ENCODE measurements around the gene SCLT1. TPM values are rescaled to one million over a fixed set of nuclear protein-coding genes. Genes with fewer than 3 reads are reported as not detected.

Gene SCLT1
- polyA plus RNA-seq, 1 of the 3 experiments (the other 2 are of a cell fraction): 2.2 TPM

DNA sequence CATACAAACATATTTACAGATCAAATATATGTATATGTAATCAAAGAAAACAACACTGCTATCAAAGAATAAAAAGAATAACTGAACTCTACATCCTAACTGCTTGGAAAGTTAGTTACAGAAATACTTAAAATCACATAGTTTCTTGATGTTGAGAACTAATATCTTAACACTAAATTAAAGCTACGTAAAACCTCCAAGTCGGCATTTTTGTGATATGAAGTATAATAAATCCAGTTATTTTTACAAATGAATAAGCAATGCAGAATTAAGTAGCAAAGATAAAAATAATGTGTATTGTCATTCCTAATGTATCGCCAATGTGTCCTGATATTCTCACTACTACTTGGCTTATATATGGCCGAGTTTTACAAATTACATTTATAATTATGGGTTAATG, 215.4 kb downstream of the SCLT1 start (continued):
- TF ChIP-seq, protein P1, sequence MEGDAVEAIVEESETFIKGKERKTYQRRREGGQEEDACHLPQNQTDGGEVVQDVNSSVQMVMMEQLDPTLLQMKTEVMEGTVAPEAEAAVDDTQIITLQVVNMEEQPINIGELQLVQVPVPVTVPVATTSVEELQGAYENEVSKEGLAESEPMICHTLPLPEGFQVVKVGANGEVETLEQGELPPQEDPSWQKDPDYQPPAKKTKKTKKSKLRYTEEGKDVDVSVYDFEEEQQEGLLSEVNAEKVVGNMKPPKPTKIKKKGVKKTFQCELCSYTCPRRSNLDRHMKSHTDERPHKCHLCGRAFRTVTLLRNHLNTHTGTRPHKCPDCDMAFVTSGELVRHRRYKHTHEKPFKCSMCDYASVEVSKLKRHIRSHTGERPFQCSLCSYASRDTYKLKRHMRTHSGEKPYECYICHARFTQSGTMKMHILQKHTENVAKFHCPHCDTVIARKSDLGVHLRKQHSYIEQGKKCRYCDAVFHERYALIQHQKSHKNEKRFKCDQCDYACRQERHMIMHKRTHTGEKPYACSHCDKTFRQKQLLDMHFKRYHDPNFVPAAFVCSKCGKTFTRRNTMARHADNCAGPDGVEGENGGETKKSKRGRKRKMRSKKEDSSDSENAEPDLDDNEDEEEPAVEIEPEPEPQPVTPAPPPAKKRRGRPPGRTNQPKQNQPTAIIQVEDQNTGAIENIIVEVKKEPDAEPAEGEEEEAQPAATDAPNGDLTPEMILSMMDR (IDR thresholded peaks at IDR 0.05): no peak

DNA sequence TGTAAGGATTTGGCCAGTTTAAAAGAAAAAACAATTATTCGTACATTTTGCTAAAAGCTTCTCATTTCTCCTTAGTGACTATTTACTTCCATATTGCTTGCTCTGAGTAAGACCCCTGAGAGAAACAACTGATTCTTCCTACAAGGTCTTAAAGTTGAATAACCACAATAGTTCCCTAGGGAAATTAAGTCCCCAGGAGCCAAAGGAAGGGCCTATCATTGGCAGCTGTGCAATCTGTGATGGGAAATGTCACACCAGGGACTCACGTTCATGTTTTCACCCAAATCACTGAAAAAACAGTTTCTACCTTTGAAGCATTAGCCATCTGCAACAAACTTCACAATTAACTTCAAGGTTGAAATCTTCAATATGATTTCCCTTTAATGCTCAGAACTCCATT, 217.1 kb downstream of the SCLT1 start:
- H3K9me3 ChIP-seq: no peaks in the 10 kb centered on the region
- CTCF ChIA-PET: interaction anchor here (1.0 kb wide), 1 partner anchor 10 kb away, joined by 3 read pairs; no protein-coding TSS in a partner anchor
- H3K4me2 ChIP-seq: no peak overlapping the region
- no peaks in the 10 kb centered on the region for H3K27me3 ChIP-seq (ENCODE audit: insufficient read depth)
- 98% methylated on average over 2 of the region's 2 CpGs for WGBS (ENCODE audit: low lambda C conversion rate)
- no peak overlapping the region for H3K9ac ChIP-seq
- H2AFZ ChIP-seq (ENCODE audit: low read depth): no peak overlapping the region
- no peaks in the 10 kb centered on the region for H3K79me2 ChIP-seq (ENCODE audit: insufficient read depth)
- H3K27ac ChIP-seq (ENCODE audit: low read depth in 2 of 2, low read length in 1 of 2): no peak overlapping the region
- H3F3A ChIP-seq (replicated peaks; ENCODE audit: insufficient read depth): peaks cover 7% of the 10 kb centered on the region
- peaks cover 20 to 49% of the 10 kb centered on the region in 2 experiments for H3K36me3 ChIP-seq (replicated peaks in 1 of 2; ENCODE audit: control insufficient read depth in 1 of 2, insufficient read depth in 2 of 2, low read length in 1 of 2)
- no peaks in the 10 kb centered on the region for H4K20me1 ChIP-seq (ENCODE audit: insufficient read depth)
- no peaks in the 10 kb centered on the region for H3K9me2 ChIP-seq
- no peak overlapping the region for H3K4me3 ChIP-seq (ENCODE audit: low read depth in 2 of 2, low read length in 1 of 2)
- H3K4me1 ChIP-seq (ENCODE audit: control insufficient read depth in 1 of 2, insufficient read depth in 2 of 2, low read depth in 1 of 2, low read length in 1 of 2): no peaks in the 10 kb centered on the region; a peak in 2 of 4 replicates
- POLR2A ChIA-PET: no interaction called here
- no peak for DNase-seq
- no peak for TF ChIP-seq FOXM1 (IDR thresholded peaks at IDR 0.05; ENCODE audit: low read depth)
- no peak for TF ChIP-seq TCF12 (IDR thresholded peaks at IDR 0.05)
- no peak for TF ChIP-seq TAF1 (IDR thresholded peaks at IDR 0.05; ENCODE audit: borderline replicate concordance, low read depth, low read length)
- TF ChIP-seq, protein P2, sequence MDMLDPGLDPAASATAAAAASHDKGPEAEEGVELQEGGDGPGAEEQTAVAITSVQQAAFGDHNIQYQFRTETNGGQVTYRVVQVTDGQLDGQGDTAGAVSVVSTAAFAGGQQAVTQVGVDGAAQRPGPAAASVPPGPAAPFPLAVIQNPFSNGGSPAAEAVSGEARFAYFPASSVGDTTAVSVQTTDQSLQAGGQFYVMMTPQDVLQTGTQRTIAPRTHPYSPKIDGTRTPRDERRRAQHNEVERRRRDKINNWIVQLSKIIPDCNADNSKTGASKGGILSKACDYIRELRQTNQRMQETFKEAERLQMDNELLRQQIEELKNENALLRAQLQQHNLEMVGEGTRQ (IDR thresholded peaks at IDR 0.05; ENCODE audit: borderline replicate concordance, low read depth, low read length): no peak
- TF ChIP-seq RAD21 (IDR thresholded peaks at IDR 0.05; ENCODE audit: low read length): no peak
- no peak for TF ChIP-seq CHD2 (IDR thresholded peaks at IDR 0.05; ENCODE audit: low read length, partially characterized antibody)
- TF ChIP-seq, protein P3, sequence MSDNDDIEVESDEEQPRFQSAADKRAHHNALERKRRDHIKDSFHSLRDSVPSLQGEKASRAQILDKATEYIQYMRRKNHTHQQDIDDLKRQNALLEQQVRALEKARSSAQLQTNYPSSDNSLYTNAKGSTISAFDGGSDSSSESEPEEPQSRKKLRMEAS (IDR thresholded peaks at IDR 0.05; ENCODE audit: low read depth): no peak
- TF ChIP-seq EZH2phosphoT487 (IDR thresholded peaks at IDR 0.05; ENCODE audit: borderline replicate concordance, low read depth): no peak
- TF ChIP-seq GABPA (IDR thresholded peaks at IDR 0.05; ENCODE audit: low read depth): no peak
- TF ChIP-seq, protein P4, sequence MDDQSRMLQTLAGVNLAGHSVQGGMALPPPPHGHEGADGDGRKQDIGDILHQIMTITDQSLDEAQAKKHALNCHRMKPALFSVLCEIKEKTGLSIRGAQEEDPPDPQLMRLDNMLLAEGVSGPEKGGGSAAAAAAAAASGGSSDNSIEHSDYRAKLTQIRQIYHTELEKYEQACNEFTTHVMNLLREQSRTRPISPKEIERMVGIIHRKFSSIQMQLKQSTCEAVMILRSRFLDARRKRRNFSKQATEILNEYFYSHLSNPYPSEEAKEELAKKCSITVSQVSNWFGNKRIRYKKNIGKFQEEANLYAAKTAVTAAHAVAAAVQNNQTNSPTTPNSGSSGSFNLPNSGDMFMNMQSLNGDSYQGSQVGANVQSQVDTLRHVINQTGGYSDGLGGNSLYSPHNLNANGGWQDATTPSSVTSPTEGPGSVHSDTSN (IDR thresholded peaks at IDR 0.05): no peak
- no peak for TF ChIP-seq FOSL2 (IDR thresholded peaks at IDR 0.05; ENCODE audit: borderline replicate concordance, low read depth)
- TF ChIP-seq TEAD4 (IDR thresholded peaks at IDR 0.05; ENCODE audit: borderline replicate concordance, insufficient read depth): no peak
- no peak for TF ChIP-seq NRF1 (IDR thresholded peaks at IDR 0.05; ENCODE audit: low read depth, low read length)
